H1 (cell line): ENCODE data around the gene EIF2AK2. TPM values are rescaled to one million over a fixed set of nuclear protein-coding genes. Genes with fewer than 3 reads are reported as not detected.

Source experiments
- CTCF ChIP-seq, 3 experiments: IDR thresholded peaks; 1 replicate in 2 of 3; 2 replicates in 1 of 3; pipeline versions ENCODE4 v1.5.1 to v1.6.1; 2011; ENCODE audit warnings: low read length in 3 of 3, mild to moderate bottlenecking in 3 of 3, inconsistent platforms in 2 of 3, low read depth in 1 of 3, moderate library complexity in 1 of 3; ENCODE audit not compliant: insufficient read depth in 1 of 3; ENCODE audit errors: control extremely low read depth in 1 of 3
- KDM4A ChIP-seq: IDR thresholded peaks from one replicate; pipeline ENCODE4 v1.7.1; 2012; ENCODE audit warnings: low read depth, mild to moderate bottlenecking, moderate library complexity, low read length, inconsistent platforms; ENCODE audit not compliant: severe bottlenecking
- SIN3A ChIP-seq, 2 experiments: IDR thresholded peaks in 1 of 2; conservative IDR thresholded peaks in 1 of 2; 2 replicates each; pipeline ENCODE4 v1.6.1; 2011 to 2012; ENCODE audit warnings: low read length in 2 of 2, improper control_type of control experiment in 1 of 2, low read depth in 1 of 2, mild to moderate bottlenecking in 1 of 2
- TAF1 ChIP-seq: IDR thresholded peaks from 2 replicates; pipeline ENCODE4 v1.6.1; 2011; ENCODE audit warnings: mild to moderate bottlenecking, low read depth, low read length
- polyA plus RNA-seq, 7 experiments: library from polyadenylated mRNA; depleted of rRNA in 3 of 7; stranded (reverse) in 5 of 7; unstranded in 2 of 7; fragments of >200 nt in 5 of 7; fragments of 200-250 nt in 2 of 7; gene quantifications; 1 replicate in 5 of 7; 2 replicates in 1 of 7; 4 replicates in 1 of 7; pipeline versions ENCODE4 v1.2.1 to v1.2.3, GENCODE V29; 2011 to 2013; ENCODE audit warnings: missing spikeins in 2 of 7, mixed read lengths in 2 of 7
- total RNA-seq: library from RNA; stranded (reverse); fragmentation: NEBNext Ultra II Directional; extraction: Animal tissue kit (Norgen Biotek cat#: 25700); gene quantifications from 2 replicates; pipeline ENCODE4 v1.2.1, GENCODE V29; 2021

The EIF2AK2 gene
- total and polyA plus RNA-seq, 2 of the 8 experiments (the other 6 are each of a cell fraction or from before 2014, with no cell fraction given), result 13.1 to 46.9 TPM

DNA sequence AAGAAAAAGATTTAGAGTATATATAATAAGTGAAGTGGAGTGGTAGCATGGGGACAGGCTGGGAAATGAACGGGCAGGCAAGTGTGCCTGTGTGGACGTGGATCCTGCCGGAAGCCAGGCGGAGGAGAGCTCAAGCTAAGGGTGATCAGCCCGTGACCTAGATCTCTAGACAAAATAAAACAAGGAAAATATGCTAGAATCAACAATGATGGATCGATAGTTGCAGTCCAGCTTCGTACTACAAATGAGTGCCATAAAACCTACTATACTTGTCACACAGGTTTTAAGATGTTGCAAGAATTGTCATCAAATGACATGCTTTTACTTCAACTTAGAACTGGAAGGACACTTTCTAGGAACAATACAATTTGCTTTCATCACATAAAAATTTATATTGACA, 8.5 kb downstream of the EIF2AK2 start (continued):
- TF ChIP-seq CTCF (IDR thresholded peaks at IDR 0.05; ENCODE audit: control extremely low read depth in 1 of 3, insufficient read depth in 1 of 3, low read depth in 1 of 3, low read length in 3 of 3), result no peak
- TF ChIP-seq KDM4A, result no peak
- TF ChIP-seq TAF1, result no peak
- TF ChIP-seq SIN3A (conservative IDR thresholded peaks at IDR 0.05 in 1 of 2, IDR thresholded peaks at IDR 0.05 in 1 of 2; ENCODE audit: low read depth in 1 of 2, low read length in 2 of 2), result no peak
